HepG2 (cell line): Measurements from ENCODE around the gene RNPS1. TPM values are rescaled to one million over a fixed set of nuclear protein-coding genes. Genes with fewer than 3 reads are reported as not detected.

Experiments
- ATAC-seq: fragments of 200-7000 bp; cut with Tn5 transposase; 3 replicates; pipeline ENCODE4 v1.9.1; 2020; ENCODE audit warnings: mild to moderate bottlenecking, moderate library complexity
- BruUV-seq: library from RNA; stranded (reverse); fragments of 400-500 nt; replicated peaks from 2 replicates; lab custom pipeline; 2021; lab: Mats Ljungman, UMichigan
- CTCF ChIA-PET: fragments of 300-600 bp; formaldehyde crosslinking; extraction: SDS; loops from one replicate; lab custom pipeline; 2021; ENCODE audit warnings: low total read pairs, inconsistent platforms, low intra/inter-chr PET ratio; lab: Yijun Ruan, JAX
- POLR2A ChIA-PET: fragments of 350-600 bp; sonication (Branson Sonifier 250); formaldehyde crosslinking; loops from one replicate; lab custom pipeline; 2020; ENCODE audit warnings: antibody characterized with exemption, inconsistent platforms; lab: Yijun Ruan, JAX
- DNase-seq: peaks from one replicate; pipeline ENCODE4 v3.0.0-alpha.2; 2015; ENCODE audit warnings: low spot score
- FAIRE-seq: peaks from 3 replicates; lab custom pipeline; 2011; peaks lifted over from hg19 to GRCh38; lab: Jason Lieb, UNC
- H2AFZ ChIP-seq: one replicate; pipeline ENCODE4 v1.6.1; 2011; ENCODE audit warnings: low read length, inconsistent platforms
- H3K27ac ChIP-seq: fragments of 300-600 bp; 3 replicates; pipeline ENCODE4 v1.8.0; 2011; ENCODE audit warnings: mixed run types, mild to moderate bottlenecking, mixed read lengths, low read length, inconsistent platforms; ENCODE audit not compliant: insufficient read depth; ENCODE audit errors: extremely low read length
- H3K27me3 ChIP-seq, 2 experiments: fragments of 200-600 bp in 1 of 2; 2 replicates in 1 of 2; 3 replicates in 1 of 2; pipeline versions ENCODE4 v1.6.0 to v1.8.0; 2011; ENCODE audit warnings: low read length in 2 of 2, mild to moderate bottlenecking in 2 of 2, moderate library complexity in 2 of 2, inconsistent platforms in 1 of 2; ENCODE audit not compliant: insufficient read depth in 2 of 2, control insufficient read depth in 1 of 2
- H3K36me3 ChIP-seq, 2 experiments: fragments of 200-600 bp in 1 of 2; replicated peaks in 1 of 2; 2 replicates in 1 of 2; 3 replicates in 1 of 2; pipeline versions ENCODE4 v1.5.1 to v1.8.0; 2011; ENCODE audit warnings: low read length in 2 of 2, inconsistent platforms in 1 of 2; ENCODE audit not compliant: insufficient read depth in 2 of 2, control insufficient read depth in 1 of 2
- H3K4me1 ChIP-seq: 2 replicates; pipeline ENCODE4 v1.5.1; 2012; ENCODE audit warnings: low read length, inconsistent platforms; ENCODE audit not compliant: insufficient read depth
- H3K4me2 ChIP-seq: 2 replicates; pipeline ENCODE4 v1.6.0; 2011; ENCODE audit warnings: low read depth, low read length, inconsistent platforms
- H3K4me3 ChIP-seq, 3 experiments: fragments of 200-600 bp in 1 of 3; sonication (generic), shearing (Covaris generic) in 1 of 3; replicated peaks in 1 of 3; 2 replicates each; pipeline ENCODE4 v1.5.1; 2011 to 2016; ENCODE audit warnings: low read length in 3 of 3, inconsistent platforms in 2 of 3, low read depth in 2 of 3, mild to moderate bottlenecking in 2 of 3, control low read depth in 1 of 3, mixed read lengths in 1 of 3; ENCODE audit not compliant: insufficient read depth in 1 of 3
- H3K79me2 ChIP-seq: one replicate; pipeline ENCODE4 v1.6.1; 2011; ENCODE audit warnings: low read length, inconsistent platforms; ENCODE audit not compliant: insufficient read depth
- H3K9ac ChIP-seq: 2 replicates; pipeline ENCODE4 v1.6.0; 2011; ENCODE audit warnings: mild to moderate bottlenecking, low read depth, low read length, inconsistent platforms; ENCODE audit not compliant: insufficient read depth
- H3K9me3 ChIP-seq: 2 replicates; pipeline ENCODE4 v1.5.1; 2012; ENCODE audit warnings: mild to moderate bottlenecking, low read length
- H4K20me1 ChIP-seq: 2 replicates; pipeline ENCODE4 v1.6.0; 2011; ENCODE audit warnings: inconsistent platforms, mild to moderate bottlenecking, low read length, moderate library complexity; ENCODE audit not compliant: insufficient read depth
- ATRX ChIP-seq: sonication (generic); formaldehyde crosslinking; IDR thresholded peaks from 2 replicates; pipeline ENCODE4 v1.4.0; 2020; ENCODE audit warnings: missing genetic modification reagents, borderline replicate concordance
- CBFB ChIP-seq: sonication (generic); formaldehyde crosslinking; IDR thresholded peaks from 2 replicates; pipeline ENCODE4 v1.4.0; 2020; ENCODE audit warnings: missing genetic modification reagents
- KDM2A ChIP-seq: sonication (generic); formaldehyde crosslinking; IDR thresholded peaks from 2 replicates; pipeline ENCODE4 v1.4.0; 2020; ENCODE audit warnings: low read depth, missing genetic modification reagents, borderline replicate concordance
- KMT2A ChIP-seq: sonication (generic); formaldehyde crosslinking; IDR thresholded peaks from 2 replicates; pipeline ENCODE4 v1.4.0; 2020; ENCODE audit warnings: missing genetic modification reagents
- SAP130 ChIP-seq: IDR thresholded peaks from 2 replicates; pipeline ENCODE4 v1.6.1; 2016; ENCODE audit warnings: low read depth
- TEAD2 ChIP-seq: sonication (generic); formaldehyde crosslinking; IDR thresholded peaks from 2 replicates; pipeline ENCODE4 v1.9.0; 2021; ENCODE audit warnings: missing genetic modification reagents
- ZFYVE20 ChIP-seq: sonication (generic); formaldehyde crosslinking; IDR thresholded peaks from 2 replicates; pipeline ENCODE4 v1.8.0; 2023; ENCODE audit warnings: low read depth, mild to moderate bottlenecking, moderate library complexity, missing genetic modification reagents, borderline replicate concordance
- ZNF207 ChIP-seq: fragments of 450-650 bp; IDR thresholded peaks from 2 replicates; pipeline ENCODE4 v1.6.1; 2016; ENCODE audit warnings: antibody characterized with exemption, borderline replicate concordance
- ZNF468 ChIP-seq: sonication (generic); formaldehyde crosslinking; IDR thresholded peaks from 2 replicates; pipeline ENCODE4 v1.8.0; 2022; ENCODE audit warnings: mild to moderate bottlenecking, moderate library complexity, missing genetic modification reagents
- ZNF570 ChIP-seq: sonication (generic); formaldehyde crosslinking; IDR thresholded peaks from 2 replicates; pipeline ENCODE4 v1.4.0; 2020; ENCODE audit warnings: mild to moderate bottlenecking, missing genetic modification reagents, borderline replicate concordance
- WGBS: methylation state at CpG from one replicate; pipeline ENCODE4 v1.1.6; 2017; ENCODE audit warnings: low lambda C conversion rate; 5-methylcytosine and 5-hydroxymethylcytosine counted together
- in situ Hi-C: cut with HindIII; loops from 2 replicates; pipeline ENCODE4 v1.10.0; 2017; ENCODE audit warnings: low pct_unique_long_range_greater_than_20kb; ENCODE audit not compliant: extremely low pct_ligation_motif_present
- intact Hi-C: fragments of 100-400 bp; cut with micrococcal nuclease; formaldehyde crosslinking; loops from one replicate; pipeline ENCODE4 v1.10.0; 2022; ENCODE audit not compliant: unreplicated experiment
- polyA plus RNA-seq, 8 experiments: library from polyadenylated mRNA; depleted of rRNA in 3 of 8; stranded (reverse) in 7 of 8; unstranded in 1 of 8; fragments of >200 nt; fragmentation: Illumina TruSeq in 4 of 8; extraction: Trizol in 4 of 8; gene quantifications; 2 replicates each; pipeline versions ENCODE4 v1.2.1 to v1.2.3, GENCODE V29; 2011 to 2016; ENCODE audit warnings: low read depth in 4 of 8, missing spikeins in 1 of 8, mixed read lengths in 1 of 8; ENCODE audit not compliant: insufficient read depth in 1 of 8
- total RNA-seq, 5 experiments: library from RNA; depleted of rRNA; stranded (reverse); fragments of >200 nt; fragmentation: Illumina TruSeq; extraction: Trizol; gene quantifications; 2 replicates each; pipeline ENCODE4 v1.2.3, GENCODE V29; 2016; ENCODE audit warnings: low read depth in 1 of 5
- TF ChIP-seq, protein P1 (sequence below): sonication (generic); formaldehyde crosslinking; IDR thresholded peaks from 2 replicates; pipeline ENCODE4 v1.8.0; 2022; ENCODE audit warnings: mild to moderate bottlenecking, missing genetic modification reagents; ENCODE audit not compliant: insufficient replicate concordance
- TF ChIP-seq, protein P2 (sequence below): sonication (generic); formaldehyde crosslinking; IDR thresholded peaks from 2 replicates; pipeline ENCODE4 v1.4.0; 2020; ENCODE audit warnings: mild to moderate bottlenecking, missing genetic modification reagents, borderline replicate concordance

Gene RNPS1
- total and polyA plus RNA-seq, 2 of the 13 experiments (the other 11 are each of a cell fraction or from before 2014, with no cell fraction given) = 126 to 133 TPM

DNA sequence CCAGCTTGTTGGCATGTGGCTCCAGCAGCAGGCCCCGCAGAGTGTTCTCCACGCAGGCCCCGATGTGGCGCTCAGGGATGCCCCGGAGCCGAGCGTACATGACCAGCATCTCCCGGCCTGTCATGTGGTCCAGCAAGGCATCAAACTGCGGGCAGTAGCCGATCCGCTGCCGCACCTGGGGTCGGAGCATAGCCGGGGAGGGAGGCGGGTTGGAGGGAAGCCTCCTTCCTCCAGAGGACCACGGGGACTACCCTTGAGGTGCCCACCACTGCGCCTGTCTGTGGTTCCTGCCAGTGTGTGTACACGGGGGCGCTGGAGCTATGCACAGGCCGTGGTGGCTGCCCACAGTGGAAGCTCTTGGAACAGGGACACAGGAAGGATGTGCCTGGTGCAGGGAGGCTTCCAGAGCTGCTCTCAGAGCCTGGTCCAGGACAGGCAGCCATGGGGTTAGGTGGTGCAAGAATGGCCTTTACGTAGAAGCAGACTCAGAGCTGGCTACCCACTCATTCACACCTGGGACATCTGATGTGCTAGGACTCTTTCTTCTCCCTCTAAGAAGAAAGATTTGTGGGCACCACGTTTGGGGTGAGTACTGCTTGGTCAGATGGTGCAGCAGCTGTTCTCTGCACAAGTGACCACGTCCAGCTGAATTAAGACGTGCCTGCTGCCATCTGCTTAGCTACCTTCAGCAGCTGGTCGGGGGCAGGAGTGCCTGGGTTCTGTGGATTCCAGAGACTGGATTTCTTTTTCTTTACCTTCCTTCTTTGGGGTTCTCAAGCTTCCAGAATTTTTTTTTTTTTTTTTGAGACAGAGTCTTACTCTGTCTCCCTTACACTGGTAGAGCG is 11.3 kb upstream of the RNPS1 start:
- ChIA-PET POLR2A (interaction anchor here (1.5 kb wide), 1 partner anchor 27 kb away, joined by 4 read pairs; the partner anchor contains the start of gene ECI1), CTCF (no interaction called here)
- intact Hi-C loops (no loop called here), in situ Hi-C loops (no loop called here)
- TF ChIP-seq CBFB (CRISPR knock-in tag) (no peak), TEAD2 (CRISPR knock-in tag) (no peak), ATRX (CRISPR knock-in tag) (no peak), KMT2A (no peak), ZFYVE20 (CRISPR knock-in tag) (no peak), ZNF207 (no peak), ZNF468 (CRISPR knock-in tag) (no peak), ZNF570 (no peak), KDM2A (CRISPR knock-in tag) (no peak), SAP130 (CRISPR knock-in tag) (no peak)
- TF ChIP-seq, protein P1, sequence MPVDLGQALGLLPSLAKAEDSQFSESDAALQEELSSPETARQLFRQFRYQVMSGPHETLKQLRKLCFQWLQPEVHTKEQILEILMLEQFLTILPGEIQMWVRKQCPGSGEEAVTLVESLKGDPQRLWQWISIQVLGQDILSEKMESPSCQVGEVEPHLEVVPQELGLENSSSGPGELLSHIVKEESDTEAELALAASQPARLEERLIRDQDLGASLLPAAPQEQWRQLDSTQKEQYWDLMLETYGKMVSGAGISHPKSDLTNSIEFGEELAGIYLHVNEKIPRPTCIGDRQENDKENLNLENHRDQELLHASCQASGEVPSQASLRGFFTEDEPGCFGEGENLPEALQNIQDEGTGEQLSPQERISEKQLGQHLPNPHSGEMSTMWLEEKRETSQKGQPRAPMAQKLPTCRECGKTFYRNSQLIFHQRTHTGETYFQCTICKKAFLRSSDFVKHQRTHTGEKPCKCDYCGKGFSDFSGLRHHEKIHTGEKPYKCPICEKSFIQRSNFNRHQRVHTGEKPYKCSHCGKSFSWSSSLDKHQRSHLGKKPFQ (CRISPR knock-in tag) = no peak
- TF ChIP-seq, protein P2, sequence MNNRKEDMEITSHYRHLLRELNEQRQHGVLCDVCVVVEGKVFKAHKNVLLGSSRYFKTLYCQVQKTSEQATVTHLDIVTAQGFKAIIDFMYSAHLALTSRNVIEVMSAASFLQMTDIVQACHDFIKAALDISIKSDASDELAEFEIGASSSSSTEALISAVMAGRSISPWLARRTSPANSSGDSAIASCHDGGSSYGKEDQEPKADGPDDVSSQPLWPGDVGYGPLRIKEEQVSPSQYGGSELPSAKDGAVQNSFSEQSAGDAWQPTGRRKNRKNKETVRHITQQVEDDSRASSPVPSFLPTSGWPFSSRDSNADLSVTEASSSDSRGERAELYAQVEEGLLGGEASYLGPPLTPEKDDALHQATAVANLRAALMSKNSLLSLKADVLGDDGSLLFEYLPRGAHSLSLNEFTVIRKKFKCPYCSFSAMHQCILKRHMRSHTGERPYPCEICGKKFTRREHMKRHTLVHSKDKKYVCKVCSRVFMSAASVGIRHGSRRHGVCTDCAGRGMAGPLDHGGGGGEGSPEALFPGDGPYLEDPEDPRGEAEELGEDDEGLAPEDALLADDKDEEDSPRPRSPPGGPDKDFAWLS = no peak
- Histone ChIP-seq H3K4me1 (peaks cover 27% of the 10 kb centered on the region; the same call in 1 of the 2 replicates), H3K4me2 (no peak overlapping the region), H3K27me3 (peaks cover 31 to 78% of the 10 kb centered on the region in 2 experiments), H3K27ac (no peak overlapping the region), H3K4me3 (no peak overlapping the region), H3K36me3 (no peaks in the 10 kb centered on the region), H3K79me2 (no peaks in the 10 kb centered on the region), H4K20me1 (no peaks in the 10 kb centered on the region), H3K9ac (no peak overlapping the region), H2AFZ (no peak overlapping the region), H3K9me3 (no peaks in the 10 kb centered on the region)
- DNase-seq = no peak
- ATAC-seq = no peak
- FAIRE-seq = no peak
- BruUV-seq = no TSS peak
- WGBS = 52% methylated on average over 9 of the region's 26 CpGs
